Measurements from ENCODE around the gene NELL1.

Gene NELL1

GRCh38 chr11:21412652-21413383 lies 743.4 kb downstream of the NELL1 start:
- TF ChIP-seq REST (IDR thresholded peaks at IDR 0.05; ENCODE audit: insufficient read depth in 1 of 2, low read depth in 2 of 2, low read length in 2 of 2) (no peak), TAF1 (IDR thresholded peaks at IDR 0.05; ENCODE audit: borderline replicate concordance, insufficient read depth, low read length) (no peak), POLR2AphosphoS5 (IDR thresholded peaks at IDR 0.05; ENCODE audit: low read depth, low read length) (no peak), SIN3A (IDR thresholded peaks at IDR 0.05; ENCODE audit: borderline replicate concordance, insufficient read depth, low read length) (no peak), FOXP2 (optimal IDR thresholded peaks at IDR 0.05; ENCODE audit: borderline replicate concordance, extremely low read depth, extremely low read length, insufficient read depth) (no peak)

GRCh38 chr11:21414953-21415352 lies 745.6 kb downstream of the NELL1 start:
- no peak for TF ChIP-seq POLR2AphosphoS5 (IDR thresholded peaks at IDR 0.05; ENCODE audit: low read depth, low read length)
- no peak for TF ChIP-seq FOXP2 (optimal IDR thresholded peaks at IDR 0.05; ENCODE audit: borderline replicate concordance, extremely low read depth, extremely low read length, insufficient read depth)
- TF ChIP-seq SIN3A (IDR thresholded peaks at IDR 0.05; ENCODE audit: borderline replicate concordance, insufficient read depth, low read length) = no peak
- TF ChIP-seq REST (IDR thresholded peaks at IDR 0.05; ENCODE audit: insufficient read depth in 1 of 2, low read depth in 2 of 2, low read length in 2 of 2) = no peak
- TF ChIP-seq TAF1 (IDR thresholded peaks at IDR 0.05; ENCODE audit: borderline replicate concordance, insufficient read depth, low read length) = no peak

GRCh38 chr11:21415606-21416005 lies 746.2 kb downstream of the NELL1 start:
- TF ChIP-seq POLR2AphosphoS5 (IDR thresholded peaks at IDR 0.05; ENCODE audit: low read depth, low read length) (no peak), FOXP2 (optimal IDR thresholded peaks at IDR 0.05; ENCODE audit: borderline replicate concordance, extremely low read depth, extremely low read length, insufficient read depth) (no peak), TAF1 (IDR thresholded peaks at IDR 0.05; ENCODE audit: borderline replicate concordance, insufficient read depth, low read length) (no peak), SIN3A (IDR thresholded peaks at IDR 0.05; ENCODE audit: borderline replicate concordance, insufficient read depth, low read length) (no peak), REST (IDR thresholded peaks at IDR 0.05; ENCODE audit: insufficient read depth in 1 of 2, low read depth in 2 of 2, low read length in 2 of 2) (no peak)

- TF ChIP-seq TAF1 (IDR thresholded peaks at IDR 0.05; ENCODE audit: borderline replicate concordance, insufficient read depth, low read length) = no peak
- no peak for TF ChIP-seq REST (IDR thresholded peaks at IDR 0.05; ENCODE audit: insufficient read depth in 1 of 2, low read depth in 2 of 2, low read length in 2 of 2)
- no peak for TF ChIP-seq POLR2AphosphoS5 (IDR thresholded peaks at IDR 0.05; ENCODE audit: low read depth, low read length)
- TF ChIP-seq FOXP2 (optimal IDR thresholded peaks at IDR 0.05; ENCODE audit: borderline replicate concordance, extremely low read depth, extremely low read length, insufficient read depth) = no peak
- TF ChIP-seq SIN3A (IDR thresholded peaks at IDR 0.05; ENCODE audit: borderline replicate concordance, insufficient read depth, low read length) = no peak
These were observed 752.4 kb downstream of the NELL1 start for GRCh38 chr11:21421711-21422329.
